HG03558 (cell line): ENCODE data around the gene SASH3.
A peak's percentile ranks its signal among the peaks of the same experiment; 100 is the strongest.

Source experiments
- ATAC-seq: cut with Tn5 transposase; IDR thresholded peaks from one replicate; pipeline ENCODE4 v1.9.1; 2021; ENCODE audit warnings: moderate number of reproducible peaks; ENCODE audit not compliant: unreplicated experiment; ENCODE audit errors: extremely low read depth

SASH3 gene

GRCh38 chrX:129843459-129844306 is 63.9 kb downstream of the SASH3 start, which contains the start of gene ZDHHC9:
ZDHHC9 (minus strand) TSS chrX:129843886; CDS start chrX:129841945, 1,941 bp downstream.
- peak; percentile 95 for ATAC-seq
